NCI-H1694 (cell line): ENCODE data around the gene TMEM51.

ENCODE experiments used
- DNase-seq: peaks from one replicate; lab custom pipeline; 2025; lab: John Stamatoyannopoulos, UW

TMEM51 gene

GRCh38 chr1:15177710-15178166, 24.2 kb downstream of the TMEM51 start:
- DNase-seq = no peak

GRCh38 chr1:15178571-15179484, 25.3 kb downstream of the TMEM51 start:
- DNase-seq = no peak

- DNase-seq = no peak
Measured at GRCh38 chr1:15179485-15179883, 25.9 kb downstream of the TMEM51 start.

- DNase-seq = no peak
Measured at GRCh38 chr1:15180189-15180588, 26.6 kb downstream of the TMEM51 start.

GRCh38 chr1:15180945-15181523, 27.5 kb downstream of the TMEM51 start:
- DNase-seq = no peak

GRCh38 chr1:15181564-15181963, 28.0 kb downstream of the TMEM51 start:
- DNase-seq = no peak

- no peak for DNase-seq
Measured at GRCh38 chr1:15184436-15185241, 31.1 kb downstream of the TMEM51 start.

GRCh38 chr1:15185617-15186016, 32.1 kb downstream of the TMEM51 start:
- no peak for DNase-seq

- DNase-seq = no peak
Measured at GRCh38 chr1:15186073-15186845, 32.7 kb downstream of the TMEM51 start.

- no peak for DNase-seq
Measured at GRCh38 chr1:15186846-15187151, 33.3 kb downstream of the TMEM51 start.

GRCh38 chr1:15187175-15188129, 33.9 kb downstream of the TMEM51 start:
- no peak for DNase-seq

GRCh38 chr1:15188130-15188524, 34.6 kb downstream of the TMEM51 start:
- no peak for DNase-seq

- no peak for DNase-seq
Measured at GRCh38 chr1:15188678-15189077, 35.1 kb downstream of the TMEM51 start.

GRCh38 chr1:15189692-15190370, 36.3 kb downstream of the TMEM51 start:
- DNase-seq = no peak

- DNase-seq = no peak
Measured at GRCh38 chr1:15191267-15191666, 37.7 kb downstream of the TMEM51 start.

- no peak for DNase-seq
Measured at GRCh38 chr1:15191770-15192169, 38.2 kb downstream of the TMEM51 start.

GRCh38 chr1:15192916-15193550, 39.5 kb downstream of the TMEM51 start:
- no peak for DNase-seq

- DNase-seq = no peak
Measured at GRCh38 chr1:15195420-15196052, 42.0 kb downstream of the TMEM51 start.

- DNase-seq = no peak
Measured at GRCh38 chr1:15196069-15196468, 42.5 kb downstream of the TMEM51 start.
